A673 (cell line): ENCODE results near the gene NCAPG2. TPM values are rescaled to one million over a fixed set of nuclear protein-coding genes. Genes with fewer than 3 reads are reported as not detected.

Source experiments
- Bru-seq: library from RNA; stranded (reverse); fragments of 400-500 nt; gene quantifications from one replicate; lab custom pipeline; 2021; lab: Mats Ljungman, UMichigan
- BruChase-seq, 2 experiments: library from RNA; stranded (reverse); fragments of 400-500 nt; gene quantifications; one replicate each; lab custom pipeline; 2021; lab: Mats Ljungman, UMichigan
- BruUV-seq: library from RNA; stranded (reverse); fragments of 400-500 nt; replicated peaks from 2 replicates; lab custom pipeline; 2021; lab: Mats Ljungman, UMichigan
- CTCF ChIA-PET: fragments of 300-600 bp; sonication (Branson Sonifier 250); formaldehyde crosslinking; loops from one replicate; lab custom pipeline; 2022; ENCODE audit warnings: antibody characterized with exemption; lab: Charles Lee
- POLR2A ChIA-PET: fragments of 300-600 bp; sonication (Branson Sonifier 250); formaldehyde crosslinking; loops from one replicate; lab custom pipeline; 2022; ENCODE audit warnings: antibody characterized with exemption; ENCODE audit not compliant: low non-redundant PET; lab: Charles Lee
- DNase-seq: peaks from one replicate; pipeline ENCODE4 v3.0.0-alpha.2; 2015; ENCODE audit warnings: low spot score
- H3K27ac ChIP-seq: fragments of 200-600 bp; sonication (generic); 2 replicates; pipeline ENCODE4 v1.5.1; 2016; ENCODE audit warnings: mixed run types, low read depth, mild to moderate bottlenecking, mixed read lengths, antibody characterized with exemption, low read length; ENCODE audit not compliant: poor library complexity, severe bottlenecking
- H3K27me3 ChIP-seq: fragments of 200-600 bp; sonication (generic); replicated peaks from 2 replicates; pipeline ENCODE4 v1.6.1; 2017; ENCODE audit warnings: mixed run types, low read depth, mild to moderate bottlenecking, mixed read lengths, antibody characterized with exemption, low read length; ENCODE audit not compliant: insufficient read depth, poor library complexity
- H3K36me3 ChIP-seq: fragments of 200-600 bp; sonication (generic); 2 replicates; pipeline ENCODE4 v1.6.1; 2016; ENCODE audit warnings: mixed run types, mild to moderate bottlenecking, mixed read lengths, antibody characterized with exemption, low read length; ENCODE audit not compliant: insufficient read depth, poor library complexity, severe bottlenecking
- H3K4me1 ChIP-seq: fragments of 200-600 bp; sonication (generic); 2 replicates; pipeline ENCODE4 v1.6.1; 2017; ENCODE audit warnings: mixed run types, mild to moderate bottlenecking, mixed read lengths, antibody characterized with exemption, low read length; ENCODE audit not compliant: insufficient read depth, poor library complexity, severe bottlenecking
- H3K4me3 ChIP-seq: fragments of 200-600 bp; sonication (generic); 2 replicates; pipeline ENCODE4 v1.5.1; 2016; ENCODE audit warnings: low read depth, mixed run types, mild to moderate bottlenecking, mixed read lengths, low read length; ENCODE audit not compliant: poor library complexity, severe bottlenecking
- H3K9me3 ChIP-seq: fragments of 200-600 bp; sonication (generic); 2 replicates; pipeline ENCODE4 v1.6.1; 2016; ENCODE audit warnings: mixed run types, low read depth, mild to moderate bottlenecking, mixed read lengths, antibody characterized with exemption, low read length; ENCODE audit not compliant: poor library complexity, severe bottlenecking
- EZH2 ChIP-seq: fragments of 200-600 bp; sonication (generic); IDR thresholded peaks from 2 replicates; pipeline ENCODE4 v1.6.1; 2017; ENCODE audit warnings: borderline replicate concordance, low read depth, mild to moderate bottlenecking, mixed read lengths, antibody characterized with exemption, low read length; ENCODE audit not compliant: poor library complexity, severe bottlenecking
- intact Hi-C: fragments of 100-400 bp; cut with micrococcal nuclease; formaldehyde crosslinking; loops from one replicate; pipeline ENCODE4 v1.10.0; 2022; ENCODE audit not compliant: unreplicated experiment
- long read RNA-seq: library from polyadenylated mRNA; stranded (forward); transcript quantifications from one replicate; pipeline ENCODE4 v2.0.0, GENCODE V29; 2022
- total RNA-seq: library from RNA; stranded (reverse); gene quantifications from 2 replicates; pipeline ENCODE4 v1.2.3, GENCODE V29; 2021
- TF ChIP-seq, protein P1 (sequence below): fragments of 300-800, 200-600 bp; sonication (generic); conservative IDR thresholded peaks from 2 replicates; pipeline ENCODE4 v1.5.1; 2017; ENCODE audit warnings: low read depth, mild to moderate bottlenecking, antibody characterized with exemption, low read length, moderate library complexity, mixed read lengths

Gene NCAPG2
- 127 and 129 TPM in 2 replicates for total RNA-seq
- percentile 94 among the genes with signal in this experiment for Bru-seq, nascent RNA
- percentile 95 among the genes with signal in this experiment for BruChase-seq, experiment 1, labeled RNA remaining after a 2-hour chase
- BruChase-seq, experiment 2, labeled RNA remaining after a 6-hour chase = percentile 95 among the genes with signal in this experiment
- long read RNA-seq, full-length matches to known transcripts = 111 of 208 reads
- long read RNA-seq, partial matches to known transcripts = 23 of 208 reads
- long read RNA-seq, other reads (novel, unspliced or antisense) = 74 of 208 reads

- POLR2A ChIA-PET = interaction anchor here (0.7 kb wide), 1 partner anchor 52 kb away, joined by 3 read pairs; no protein-coding TSS in a partner anchor
Measured at GRCh38 chr7:158704524-158705233, at the start of gene NCAPG2. Gene NCAPG2 (minus strand): TSS chr7:158704804. CDS start chr7:158701899, 2,905 bp downstream.

GRCh38 chr7:158753900-158754299, 49.3 kb upstream of the NCAPG2 start:
- ChIA-PET POLR2A (no interaction called here), CTCF (interaction anchor here (0.7 kb wide), 1 partner anchor 90 kb away, joined by 3 read pairs; no protein-coding TSS in a partner anchor)
- H3K27ac ChIP-seq = no peak overlapping the region
- H3K4me3 ChIP-seq = no peak overlapping the region
- H3K4me1 ChIP-seq = no peaks in the 10 kb centered on the region
- no peaks in the 10 kb centered on the region for H3K27me3 ChIP-seq
- no TSS peak for BruUV-seq
- no peak for DNase-seq
- H3K9me3 ChIP-seq = no peaks in the 10 kb centered on the region
- H3K36me3 ChIP-seq = no peaks in the 10 kb centered on the region
- intact Hi-C loops = no loop called here
- TF ChIP-seq, protein P1, sequence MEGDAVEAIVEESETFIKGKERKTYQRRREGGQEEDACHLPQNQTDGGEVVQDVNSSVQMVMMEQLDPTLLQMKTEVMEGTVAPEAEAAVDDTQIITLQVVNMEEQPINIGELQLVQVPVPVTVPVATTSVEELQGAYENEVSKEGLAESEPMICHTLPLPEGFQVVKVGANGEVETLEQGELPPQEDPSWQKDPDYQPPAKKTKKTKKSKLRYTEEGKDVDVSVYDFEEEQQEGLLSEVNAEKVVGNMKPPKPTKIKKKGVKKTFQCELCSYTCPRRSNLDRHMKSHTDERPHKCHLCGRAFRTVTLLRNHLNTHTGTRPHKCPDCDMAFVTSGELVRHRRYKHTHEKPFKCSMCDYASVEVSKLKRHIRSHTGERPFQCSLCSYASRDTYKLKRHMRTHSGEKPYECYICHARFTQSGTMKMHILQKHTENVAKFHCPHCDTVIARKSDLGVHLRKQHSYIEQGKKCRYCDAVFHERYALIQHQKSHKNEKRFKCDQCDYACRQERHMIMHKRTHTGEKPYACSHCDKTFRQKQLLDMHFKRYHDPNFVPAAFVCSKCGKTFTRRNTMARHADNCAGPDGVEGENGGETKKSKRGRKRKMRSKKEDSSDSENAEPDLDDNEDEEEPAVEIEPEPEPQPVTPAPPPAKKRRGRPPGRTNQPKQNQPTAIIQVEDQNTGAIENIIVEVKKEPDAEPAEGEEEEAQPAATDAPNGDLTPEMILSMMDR = no peak
- TF ChIP-seq EZH2 = no peak

More at GRCh38 chr7:158704524-158705233, at the start of gene NCAPG2:
- H3K9me3 ChIP-seq = no peaks in the 10 kb centered on the region
- peaks cover 21% of the 10 kb centered on the region for H3K36me3 ChIP-seq
- peak within 1 kb of the TSS; percentile 98 for H3K27ac ChIP-seq
- no TSS peak for BruUV-seq
- intact Hi-C loops = loop anchor here (2.0 to 10.0 kb wide), 2 partner anchors 124 to 150 kb away; partner anchors contain the start of genes DYNC2I1 and ESYT2
- peaks cover 21% of the 10 kb centered on the region for H3K4me1 ChIP-seq
- peak within 1 kb of the TSS; percentile 86 for H3K4me3 ChIP-seq
- CTCF ChIA-PET = no interaction called here
- TF ChIP-seq, protein P1 = no peak
- TF ChIP-seq EZH2 = no peak
- DNase-seq = peak; percentile 99
- no peaks in the 10 kb centered on the region for H3K27me3 ChIP-seq

- CTCF ChIA-PET = no interaction called here
- TF ChIP-seq, protein P1 = no peak
- TF ChIP-seq EZH2 = no peak
- intact Hi-C loops = no loop called here
- no peaks in the 10 kb centered on the region for H3K27me3 ChIP-seq
- H3K9me3 ChIP-seq = no peaks in the 10 kb centered on the region
- BruUV-seq = no TSS peak
- H3K36me3 ChIP-seq = no peaks in the 10 kb centered on the region
- no peak for DNase-seq
- POLR2A ChIA-PET = no interaction called here
- H3K4me3 ChIP-seq = no peak overlapping the region
- H3K4me1 ChIP-seq = no peaks in the 10 kb centered on the region
- H3K27ac ChIP-seq = no peak overlapping the region
Measured at GRCh38 chr7:158751751-158752150, 47.1 kb upstream of the NCAPG2 start.
